Measurements from ENCODE around the gene SLC6A13.

The SLC6A13 gene

DNA sequence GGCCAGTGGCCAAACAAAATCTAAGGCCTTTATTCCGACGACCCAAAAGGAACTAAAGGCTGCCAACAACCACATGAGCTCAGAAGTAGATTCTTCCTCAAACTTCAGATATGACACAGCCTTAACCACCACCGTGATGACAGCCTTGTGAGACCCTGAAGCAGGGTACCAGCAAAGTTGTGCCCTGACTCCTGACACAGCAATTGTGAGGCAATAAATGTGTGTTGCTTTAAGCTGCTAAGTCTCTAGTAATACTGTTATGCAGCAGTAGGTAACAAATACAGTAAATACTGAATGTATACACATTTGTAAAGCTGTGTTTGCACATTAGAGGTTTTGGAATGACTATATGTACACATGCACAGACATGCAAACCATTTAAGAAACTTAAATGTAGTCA lies 10.7 kb upstream of the SLC6A13 start:
- no peaks in the 10 kb centered on the region; the same call in 1 of the 2 replicates for H4K20me1 ChIP-seq (ENCODE audit: insufficient read depth, low read length)
- TF ChIP-seq, protein P1, sequence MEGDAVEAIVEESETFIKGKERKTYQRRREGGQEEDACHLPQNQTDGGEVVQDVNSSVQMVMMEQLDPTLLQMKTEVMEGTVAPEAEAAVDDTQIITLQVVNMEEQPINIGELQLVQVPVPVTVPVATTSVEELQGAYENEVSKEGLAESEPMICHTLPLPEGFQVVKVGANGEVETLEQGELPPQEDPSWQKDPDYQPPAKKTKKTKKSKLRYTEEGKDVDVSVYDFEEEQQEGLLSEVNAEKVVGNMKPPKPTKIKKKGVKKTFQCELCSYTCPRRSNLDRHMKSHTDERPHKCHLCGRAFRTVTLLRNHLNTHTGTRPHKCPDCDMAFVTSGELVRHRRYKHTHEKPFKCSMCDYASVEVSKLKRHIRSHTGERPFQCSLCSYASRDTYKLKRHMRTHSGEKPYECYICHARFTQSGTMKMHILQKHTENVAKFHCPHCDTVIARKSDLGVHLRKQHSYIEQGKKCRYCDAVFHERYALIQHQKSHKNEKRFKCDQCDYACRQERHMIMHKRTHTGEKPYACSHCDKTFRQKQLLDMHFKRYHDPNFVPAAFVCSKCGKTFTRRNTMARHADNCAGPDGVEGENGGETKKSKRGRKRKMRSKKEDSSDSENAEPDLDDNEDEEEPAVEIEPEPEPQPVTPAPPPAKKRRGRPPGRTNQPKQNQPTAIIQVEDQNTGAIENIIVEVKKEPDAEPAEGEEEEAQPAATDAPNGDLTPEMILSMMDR (IDR thresholded peaks at IDR 0.05; ENCODE audit: borderline replicate concordance, extremely low read depth, low read length, poor library complexity, severe bottlenecking) = no peak
- no peak for TF ChIP-seq EZH2 (IDR thresholded peaks at IDR 0.05; ENCODE audit: borderline replicate concordance, low read depth, low read length, severe bottlenecking)
- ATAC-seq (ENCODE audit: insufficient read depth, low read depth) (no peak), DNase-seq (no peak)
- H2AFZ ChIP-seq (ENCODE audit: low read depth, low read length) = no peak overlapping the region
- H3K9ac ChIP-seq (ENCODE audit: low read depth, low read length) = no peak overlapping the region
- H3K27ac ChIP-seq (ENCODE audit: low read length) = no peak overlapping the region
- no peaks in the 10 kb centered on the region for H3K4me1 ChIP-seq (ENCODE audit: insufficient read depth, low read length)
- H3K4me2 ChIP-seq (ENCODE audit: insufficient read depth, low read length) = no peak overlapping the region
- no peaks in the 10 kb centered on the region for H3K27me3 ChIP-seq (ENCODE audit: insufficient read depth, low read length, poor library complexity)
- no peak overlapping the region for H3K4me3 ChIP-seq (ENCODE audit: low read depth in 1 of 2, low read length in 2 of 2)
- H3K9me3 ChIP-seq (ENCODE audit: insufficient read depth, low read length, severe bottlenecking) = no peaks in the 10 kb centered on the region
- no peaks in the 10 kb centered on the region for H3K79me2 ChIP-seq (ENCODE audit: insufficient read depth, low read length)
- H3K36me3 ChIP-seq (ENCODE audit: insufficient read depth, low read length) = no peaks in the 10 kb centered on the region

DNA sequence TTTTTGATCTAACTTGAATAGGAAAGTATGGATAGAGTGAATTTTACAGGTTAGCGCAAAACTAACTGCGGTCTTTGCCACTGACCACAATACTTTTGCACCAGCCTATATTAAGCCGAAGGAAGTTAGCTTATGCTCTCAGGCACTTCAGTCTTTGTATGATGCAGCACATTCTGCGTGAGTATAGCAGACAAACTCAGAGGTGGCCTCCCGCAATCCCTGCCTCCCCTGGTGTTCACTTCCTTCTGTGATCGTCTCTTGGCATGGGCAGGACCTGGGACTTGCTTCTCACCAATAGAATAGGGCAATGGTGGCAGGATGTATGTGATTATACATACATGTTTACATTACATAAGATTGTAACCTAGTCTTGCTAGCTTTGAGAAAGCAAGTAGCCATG lies 10.3 kb upstream of the SLC6A13 start:
- Histone ChIP-seq H3K27me3 (ENCODE audit: insufficient read depth, low read length, poor library complexity) (no peaks in the 10 kb centered on the region), H3K9me3 (ENCODE audit: insufficient read depth, low read length, severe bottlenecking) (no peaks in the 10 kb centered on the region), H3K4me3 (ENCODE audit: low read depth in 1 of 2, low read length in 2 of 2) (no peak overlapping the region), H3K4me1 (ENCODE audit: insufficient read depth, low read length) (no peaks in the 10 kb centered on the region), H2AFZ (ENCODE audit: low read depth, low read length) (no peak overlapping the region), H3K4me2 (ENCODE audit: insufficient read depth, low read length) (no peak overlapping the region), H4K20me1 (ENCODE audit: insufficient read depth, low read length) (no peaks in the 10 kb centered on the region; the same call in 1 of the 2 replicates), H3K79me2 (ENCODE audit: insufficient read depth, low read length) (no peaks in the 10 kb centered on the region), H3K36me3 (ENCODE audit: insufficient read depth, low read length) (no peaks in the 10 kb centered on the region), H3K9ac (ENCODE audit: low read depth, low read length) (no peak overlapping the region), H3K27ac (ENCODE audit: low read length) (no peak overlapping the region)
- no peak for TF ChIP-seq EZH2 (IDR thresholded peaks at IDR 0.05; ENCODE audit: borderline replicate concordance, low read depth, low read length, severe bottlenecking)
- TF ChIP-seq, protein P1 (IDR thresholded peaks at IDR 0.05; ENCODE audit: borderline replicate concordance, extremely low read depth, low read length, poor library complexity, severe bottlenecking) = no peak
- DNase-seq (no peak), ATAC-seq (ENCODE audit: insufficient read depth, low read depth) (no peak)

DNA sequence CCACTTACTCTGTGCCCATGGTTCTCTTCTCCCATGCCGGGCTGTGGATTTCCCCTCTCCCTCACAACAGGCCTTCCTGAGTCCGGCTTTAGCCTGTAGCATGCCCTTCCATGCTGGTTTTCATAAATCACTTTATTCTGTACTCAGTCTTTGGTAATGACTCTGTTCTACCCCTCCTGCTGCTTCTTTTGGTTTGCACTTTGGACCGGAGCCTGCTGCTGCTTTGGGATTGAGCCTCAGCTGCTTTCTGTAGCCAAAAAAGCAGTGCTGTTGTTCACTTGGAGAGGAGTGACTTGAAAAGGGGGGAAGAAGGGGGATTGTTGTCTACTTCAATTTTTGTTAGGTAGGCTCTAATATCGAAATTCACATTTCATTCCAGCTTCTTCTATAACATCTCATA lies 8.5 kb upstream of the SLC6A13 start:
- H3K79me2 ChIP-seq (ENCODE audit: insufficient read depth, low read length) = no peaks in the 10 kb centered on the region
- H2AFZ ChIP-seq (ENCODE audit: low read depth, low read length) = no peak overlapping the region
- ATAC-seq (ENCODE audit: insufficient read depth, low read depth) (no peak), DNase-seq (no peak)
- no peaks in the 10 kb centered on the region for H3K9me3 ChIP-seq (ENCODE audit: insufficient read depth, low read length, severe bottlenecking)
- H3K9ac ChIP-seq (ENCODE audit: low read depth, low read length) = no peak overlapping the region
- H3K4me1 ChIP-seq (ENCODE audit: insufficient read depth, low read length) = no peaks in the 10 kb centered on the region
- H3K4me2 ChIP-seq (ENCODE audit: insufficient read depth, low read length) = no peak overlapping the region
- H3K36me3 ChIP-seq (ENCODE audit: insufficient read depth, low read length) = no peaks in the 10 kb centered on the region
- no peaks in the 10 kb centered on the region for H3K27me3 ChIP-seq (ENCODE audit: insufficient read depth, low read length, poor library complexity)
- no peak for TF ChIP-seq EZH2 (IDR thresholded peaks at IDR 0.05; ENCODE audit: borderline replicate concordance, low read depth, low read length, severe bottlenecking)
- TF ChIP-seq, protein P1 (IDR thresholded peaks at IDR 0.05; ENCODE audit: borderline replicate concordance, extremely low read depth, low read length, poor library complexity, severe bottlenecking) = no peak
- H3K27ac ChIP-seq (ENCODE audit: low read length) = no peak overlapping the region
- H4K20me1 ChIP-seq (ENCODE audit: insufficient read depth, low read length) = no peaks in the 10 kb centered on the region; the same call in 1 of the 2 replicates
- no peak overlapping the region for H3K4me3 ChIP-seq (ENCODE audit: low read depth in 1 of 2, low read length in 2 of 2)

DNA sequence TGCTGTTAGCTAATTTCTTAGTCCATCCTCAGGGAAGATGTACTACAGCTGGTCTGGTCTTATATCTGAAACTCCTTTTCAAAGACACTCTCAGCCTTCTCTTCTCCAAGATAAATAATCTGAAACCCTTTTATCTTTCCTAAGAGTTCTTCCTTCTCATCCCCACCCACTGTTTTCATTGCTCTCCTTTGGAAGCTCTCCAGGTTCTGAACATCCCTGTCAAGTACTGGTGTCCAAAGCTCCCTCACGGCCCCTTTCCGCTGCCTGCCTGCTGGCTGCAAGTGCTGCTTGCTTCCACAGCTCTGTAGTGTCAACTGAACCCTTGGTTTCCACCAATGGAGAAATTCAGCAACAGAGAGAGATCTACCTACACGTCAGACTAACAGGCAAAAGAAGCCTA lies 6.6 kb upstream of the SLC6A13 start:
- H3K9me3 ChIP-seq (ENCODE audit: insufficient read depth, low read length, severe bottlenecking) = no peaks in the 10 kb centered on the region
- no peaks in the 10 kb centered on the region; the same call in 1 of the 2 replicates for H4K20me1 ChIP-seq (ENCODE audit: insufficient read depth, low read length)
- H3K4me3 ChIP-seq (ENCODE audit: low read depth in 1 of 2, low read length in 2 of 2) = no peak overlapping the region
- DNase-seq (no peak), ATAC-seq (ENCODE audit: insufficient read depth, low read depth) (no peak)
- H3K36me3 ChIP-seq (ENCODE audit: insufficient read depth, low read length) = no peaks in the 10 kb centered on the region
- H3K27me3 ChIP-seq (ENCODE audit: insufficient read depth, low read length, poor library complexity) = no peaks in the 10 kb centered on the region
- H3K4me2 ChIP-seq (ENCODE audit: insufficient read depth, low read length) = no peak overlapping the region
- no peak for TF ChIP-seq EZH2 (IDR thresholded peaks at IDR 0.05; ENCODE audit: borderline replicate concordance, low read depth, low read length, severe bottlenecking)
- H2AFZ ChIP-seq (ENCODE audit: low read depth, low read length) = no peak overlapping the region
- no peaks in the 10 kb centered on the region for H3K4me1 ChIP-seq (ENCODE audit: insufficient read depth, low read length)
- H3K27ac ChIP-seq (ENCODE audit: low read length) = no peak overlapping the region
- no peak overlapping the region for H3K9ac ChIP-seq (ENCODE audit: low read depth, low read length)
- H3K79me2 ChIP-seq (ENCODE audit: insufficient read depth, low read length) = no peaks in the 10 kb centered on the region
